ENCODE measurements around the gene MC4R. TPM values are rescaled to one million over a fixed set of nuclear protein-coding genes. Genes with fewer than 3 reads are reported as not detected.
"Not testable (repeated sequence)": the region's sequence is repeated elsewhere in the genome, so short reads cannot be mapped to it uniquely, and the experiment has no call there.

MC4R gene
- total RNA-seq (2014; rRNA removed; shearing (Covaris generic)) = 2.7 and 3.9 TPM in 2 replicates

GRCh38 chr18:60372596-60372995 is at the start of gene MC4R:
Gene MC4R, minus strand, starts transcription at chr18:60372775. Its CDS starts 426 bp downstream, at chr18:60372349.
- DNase-seq (ENCODE audit: low spot score) = peak; percentile 72

GRCh38 chr18:60422306-60422705 is 49.7 kb upstream of the MC4R start:
- DNase-seq (ENCODE audit: low spot score) = not testable (repeated sequence)

GRCh38 chr18:60421356-60422118 is 49.0 kb upstream of the MC4R start:
- no peak for DNase-seq (ENCODE audit: low spot score)

- no peak for DNase-seq (ENCODE audit: low spot score)
These were observed 45.4 kb upstream of the MC4R start for GRCh38 chr18:60417946-60418345.

- peak; percentile 16 for DNase-seq (ENCODE audit: low spot score)
These were observed 41.5 kb upstream of the MC4R start for GRCh38 chr18:60413944-60414547.

- peak; percentile 0 for DNase-seq (ENCODE audit: low spot score)
These were observed 39.1 kb upstream of the MC4R start for GRCh38 chr18:60411715-60412114.

- DNase-seq (ENCODE audit: low spot score) = no peak
These were observed 34.1 kb upstream of the MC4R start for GRCh38 chr18:60406721-60407120.

GRCh38 chr18:60404486-60405085 is 32.0 kb upstream of the MC4R start:
- peak; percentile 14 for DNase-seq (ENCODE audit: low spot score)

- no peak for DNase-seq (ENCODE audit: low spot score)
These were observed 28.8 kb upstream of the MC4R start for GRCh38 chr18:60401346-60401745.

GRCh38 chr18:60391571-60392226 is 19.1 kb upstream of the MC4R start:
- DNase-seq (ENCODE audit: low spot score) = no peak

GRCh38 chr18:60389314-60389713 is 16.7 kb upstream of the MC4R start:
- DNase-seq (ENCODE audit: low spot score) = no peak

GRCh38 chr18:60385693-60386092 is 13.1 kb upstream of the MC4R start:
- DNase-seq (ENCODE audit: low spot score) = no peak

- DNase-seq (ENCODE audit: low spot score) = no peak
These were observed 11.3 kb upstream of the MC4R start for GRCh38 chr18:60383893-60384292.

GRCh38 chr18:60377778-60378469 is 5.3 kb upstream of the MC4R start:
- DNase-seq (ENCODE audit: low spot score) = no peak

GRCh38 chr18:60372132-60372531 is 443 bp downstream of the MC4R start:
- no peak for DNase-seq (ENCODE audit: low spot score)

GRCh38 chr18:60358516-60358915 is 14.1 kb downstream of the MC4R start:
- peak; percentile 29 for DNase-seq (ENCODE audit: low spot score)

GRCh38 chr18:60350941-60351340 is 21.6 kb downstream of the MC4R start:
- DNase-seq (ENCODE audit: low spot score) = no peak

GRCh38 chr18:60350150-60350549 is 22.4 kb downstream of the MC4R start:
- DNase-seq (ENCODE audit: low spot score) = no peak

GRCh38 chr18:60347526-60348045 is 25.0 kb downstream of the MC4R start:
- no peak for DNase-seq (ENCODE audit: low spot score)

- DNase-seq (ENCODE audit: low spot score) = no peak
These were observed 33.6 kb downstream of the MC4R start for GRCh38 chr18:60339018-60339417.

- no peak for DNase-seq (ENCODE audit: low spot score)
These were observed 40.7 kb downstream of the MC4R start for GRCh38 chr18:60331890-60332289.

- DNase-seq (ENCODE audit: low spot score) = no peak
These were observed 43.4 kb downstream of the MC4R start for GRCh38 chr18:60329131-60329530.

Data from A172 (cell line).